Panc1 (cell line): ENCODE measurements around the gene KCNIP3. TPM values are rescaled to one million over a fixed set of nuclear protein-coding genes. Genes with fewer than 3 reads are reported as not detected.

ENCODE experiments used
- ATAC-seq: fragments of 200-7000 bp; cut with Tn5 transposase; 2 replicates; pipeline ENCODE4 v1.9.1; 2020; ENCODE audit warnings: mild to moderate bottlenecking, moderate library complexity
- BruUV-seq: library from RNA; stranded (reverse); fragments of 400-500 nt; replicated peaks from 2 replicates; lab custom pipeline; 2021; lab: Mats Ljungman, UMichigan
- CTCF ChIA-PET: fragments of 300-600 bp; sonication (Branson Sonifier 250); formaldehyde crosslinking; loops from one replicate; lab custom pipeline; 2022; ENCODE audit warnings: antibody characterized with exemption; lab: Charles Lee
- POLR2A ChIA-PET: fragments of 300-600 bp; sonication (Branson Sonifier 250); formaldehyde crosslinking; loops from one replicate; lab custom pipeline; 2022; ENCODE audit warnings: antibody characterized with exemption; lab: Charles Lee
- DNase-seq: peaks from one replicate; pipeline ENCODE4 v3.0.0-alpha.2; 2010; ENCODE audit warnings: low read depth, low spot score
- H3K27ac ChIP-seq: 2 replicates; pipeline ENCODE4 v1.5.1; 2011; ENCODE audit warnings: mild to moderate bottlenecking, low read length, inconsistent platforms
- H3K27me3 ChIP-seq: fragments of 200-500 bp; sonication (Bioruptor generic); 2 replicates; pipeline ENCODE4 v1.6.0; 2014; ENCODE audit warnings: low read length, inconsistent platforms; ENCODE audit not compliant: control insufficient read depth, insufficient read depth
- H3K36me3 ChIP-seq: fragments of 200-500 bp; sonication (Bioruptor generic); 2 replicates; pipeline ENCODE4 v1.5.1; 2014; ENCODE audit warnings: inconsistent platforms, mild to moderate bottlenecking, low read length, moderate library complexity; ENCODE audit not compliant: control insufficient read depth, insufficient read depth
- H3K4me1 ChIP-seq: 2 replicates; pipeline ENCODE4 v1.5.1; 2011; ENCODE audit warnings: inconsistent platforms, mild to moderate bottlenecking, low read length, moderate library complexity; ENCODE audit not compliant: control insufficient read depth, insufficient read depth
- H3K4me3 ChIP-seq, 2 experiments: 2 replicates each; pipeline ENCODE4 v1.5.1; 2011 to 2012; ENCODE audit warnings: low read depth in 2 of 2, low read length in 2 of 2, mild to moderate bottlenecking in 2 of 2, inconsistent platforms in 1 of 2, moderate library complexity in 1 of 2
- H3K9me3 ChIP-seq: fragments of 200-500 bp; sonication (Bioruptor generic); 2 replicates; pipeline ENCODE4 v1.5.1; 2014; ENCODE audit warnings: low read depth, mild to moderate bottlenecking, inconsistent platforms, low read length, moderate library complexity; ENCODE audit not compliant: control insufficient read depth, insufficient read depth
- POLR2AphosphoS5 ChIP-seq: IDR thresholded peaks from 2 replicates; pipeline ENCODE4 v1.6.1; 2012; ENCODE audit warnings: mild to moderate bottlenecking, low read depth, low read length, moderate library complexity
- SIN3A ChIP-seq: IDR thresholded peaks from 2 replicates; pipeline ENCODE4 v1.6.1; 2012; ENCODE audit warnings: low read depth, mild to moderate bottlenecking, low read length, moderate library complexity, borderline replicate concordance; ENCODE audit not compliant: insufficient read depth
- TCF7L2 ChIP-seq: IDR thresholded peaks from 2 replicates; pipeline ENCODE4 v1.6.1; 2011; ENCODE audit warnings: mild to moderate bottlenecking, low read depth, low read length, inconsistent platforms
- in situ Hi-C: cut with HindIII; loops from 2 replicates; pipeline ENCODE4 v1.10.0; 2016; ENCODE audit warnings: low sequenced_read_pairs, low pct_unique_long_range_greater_than_20kb
- intact Hi-C: fragments of 100-400 bp; cut with micrococcal nuclease; formaldehyde crosslinking; loops from one replicate; pipeline ENCODE4 v1.10.0; 2022; ENCODE audit not compliant: unreplicated experiment
- total RNA-seq: library from RNA; stranded (reverse); gene quantifications from one replicate; pipeline ENCODE4 v1.2.1, GENCODE V29; 2021; ENCODE audit not compliant: unreplicated experiment
- TF ChIP-seq, protein P1 (sequence below): fragments of 450-650 bp; IDR thresholded peaks from 2 replicates; pipeline ENCODE4 v1.5.1; 2017; ENCODE audit warnings: mild to moderate bottlenecking
- TF ChIP-seq, protein P2 (sequence below), 2 experiments: IDR thresholded peaks; 2 replicates each; pipeline ENCODE4 v1.6.1; 2011 to 2012; ENCODE audit warnings: low read depth in 2 of 2, control low read depth in 1 of 2, low read length in 1 of 2, mild to moderate bottlenecking in 1 of 2, moderate library complexity in 1 of 2; ENCODE audit not compliant: insufficient read depth in 1 of 2

KCNIP3 gene
- total RNA-seq, 1 experiment from 2014 or later = 17.5 TPM

DNA sequence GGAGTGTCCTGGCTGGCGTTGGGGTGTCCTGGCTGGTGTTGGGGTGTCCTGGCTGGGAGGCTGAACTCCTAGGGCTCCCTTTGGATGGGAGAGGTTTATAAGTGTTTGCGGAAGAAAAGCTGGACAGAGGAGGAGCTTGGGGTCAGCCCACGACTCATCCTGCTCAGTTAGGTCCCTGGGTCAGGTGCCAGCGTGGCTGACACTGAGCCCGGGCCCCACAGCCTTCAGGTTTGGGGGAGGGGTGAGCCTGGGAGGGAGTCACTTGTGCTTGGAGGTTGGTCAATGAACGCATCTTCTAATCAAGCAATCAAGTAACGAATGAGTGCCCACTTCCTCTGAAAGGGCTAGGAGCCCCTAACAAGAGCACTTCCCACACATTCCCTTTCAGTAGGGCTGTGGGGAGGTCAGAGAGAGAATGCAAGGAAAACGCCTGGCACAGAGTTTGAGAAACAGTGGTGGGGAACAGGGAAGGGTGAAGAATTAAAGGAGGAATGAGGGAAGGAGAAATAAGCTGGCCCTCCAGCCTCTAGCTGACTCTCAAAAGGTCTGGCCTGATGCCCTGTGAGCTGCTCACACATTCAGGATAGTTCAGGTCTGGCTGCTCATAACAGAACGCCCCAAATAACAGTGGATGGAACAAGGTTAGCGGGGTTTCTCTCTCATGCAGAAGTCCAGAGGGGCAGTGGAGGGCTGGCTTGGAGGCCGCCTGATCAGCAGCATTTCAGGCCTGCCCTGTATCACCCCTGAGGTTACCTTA is 670 bp downstream of the KCNIP3 start:
- BruUV-seq = no TSS peak
- intact Hi-C loops (no loop called here), in situ Hi-C loops (no loop called here)
- TF ChIP-seq SIN3A = no peak
- no peak for TF ChIP-seq TCF7L2
- TF ChIP-seq, protein P1, sequence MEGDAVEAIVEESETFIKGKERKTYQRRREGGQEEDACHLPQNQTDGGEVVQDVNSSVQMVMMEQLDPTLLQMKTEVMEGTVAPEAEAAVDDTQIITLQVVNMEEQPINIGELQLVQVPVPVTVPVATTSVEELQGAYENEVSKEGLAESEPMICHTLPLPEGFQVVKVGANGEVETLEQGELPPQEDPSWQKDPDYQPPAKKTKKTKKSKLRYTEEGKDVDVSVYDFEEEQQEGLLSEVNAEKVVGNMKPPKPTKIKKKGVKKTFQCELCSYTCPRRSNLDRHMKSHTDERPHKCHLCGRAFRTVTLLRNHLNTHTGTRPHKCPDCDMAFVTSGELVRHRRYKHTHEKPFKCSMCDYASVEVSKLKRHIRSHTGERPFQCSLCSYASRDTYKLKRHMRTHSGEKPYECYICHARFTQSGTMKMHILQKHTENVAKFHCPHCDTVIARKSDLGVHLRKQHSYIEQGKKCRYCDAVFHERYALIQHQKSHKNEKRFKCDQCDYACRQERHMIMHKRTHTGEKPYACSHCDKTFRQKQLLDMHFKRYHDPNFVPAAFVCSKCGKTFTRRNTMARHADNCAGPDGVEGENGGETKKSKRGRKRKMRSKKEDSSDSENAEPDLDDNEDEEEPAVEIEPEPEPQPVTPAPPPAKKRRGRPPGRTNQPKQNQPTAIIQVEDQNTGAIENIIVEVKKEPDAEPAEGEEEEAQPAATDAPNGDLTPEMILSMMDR = no peak
- TF ChIP-seq, protein P2, sequence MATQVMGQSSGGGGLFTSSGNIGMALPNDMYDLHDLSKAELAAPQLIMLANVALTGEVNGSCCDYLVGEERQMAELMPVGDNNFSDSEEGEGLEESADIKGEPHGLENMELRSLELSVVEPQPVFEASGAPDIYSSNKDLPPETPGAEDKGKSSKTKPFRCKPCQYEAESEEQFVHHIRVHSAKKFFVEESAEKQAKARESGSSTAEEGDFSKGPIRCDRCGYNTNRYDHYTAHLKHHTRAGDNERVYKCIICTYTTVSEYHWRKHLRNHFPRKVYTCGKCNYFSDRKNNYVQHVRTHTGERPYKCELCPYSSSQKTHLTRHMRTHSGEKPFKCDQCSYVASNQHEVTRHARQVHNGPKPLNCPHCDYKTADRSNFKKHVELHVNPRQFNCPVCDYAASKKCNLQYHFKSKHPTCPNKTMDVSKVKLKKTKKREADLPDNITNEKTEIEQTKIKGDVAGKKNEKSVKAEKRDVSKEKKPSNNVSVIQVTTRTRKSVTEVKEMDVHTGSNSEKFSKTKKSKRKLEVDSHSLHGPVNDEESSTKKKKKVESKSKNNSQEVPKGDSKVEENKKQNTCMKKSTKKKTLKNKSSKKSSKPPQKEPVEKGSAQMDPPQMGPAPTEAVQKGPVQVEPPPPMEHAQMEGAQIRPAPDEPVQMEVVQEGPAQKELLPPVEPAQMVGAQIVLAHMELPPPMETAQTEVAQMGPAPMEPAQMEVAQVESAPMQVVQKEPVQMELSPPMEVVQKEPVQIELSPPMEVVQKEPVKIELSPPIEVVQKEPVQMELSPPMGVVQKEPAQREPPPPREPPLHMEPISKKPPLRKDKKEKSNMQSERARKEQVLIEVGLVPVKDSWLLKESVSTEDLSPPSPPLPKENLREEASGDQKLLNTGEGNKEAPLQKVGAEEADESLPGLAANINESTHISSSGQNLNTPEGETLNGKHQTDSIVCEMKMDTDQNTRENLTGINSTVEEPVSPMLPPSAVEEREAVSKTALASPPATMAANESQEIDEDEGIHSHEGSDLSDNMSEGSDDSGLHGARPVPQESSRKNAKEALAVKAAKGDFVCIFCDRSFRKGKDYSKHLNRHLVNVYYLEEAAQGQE (IDR thresholded peaks at IDR 0.05; ENCODE audit: insufficient read depth in 1 of 2, low read depth in 2 of 2, low read length in 1 of 2) = no peak
- no peak for TF ChIP-seq POLR2AphosphoS5
- H3K36me3 ChIP-seq = no peaks in the 10 kb centered on the region
- POLR2A ChIA-PET = no interaction called here
- H3K4me3 ChIP-seq = no peak overlapping the region
- H3K4me1 ChIP-seq = no peaks in the 10 kb centered on the region
- CTCF ChIA-PET = no interaction called here
- H3K9me3 ChIP-seq = no peaks in the 10 kb centered on the region
- H3K27ac ChIP-seq = no peak overlapping the region
- H3K27me3 ChIP-seq = no peaks in the 10 kb centered on the region
- DNase-seq = no peak
- ATAC-seq = no peak

DNA sequence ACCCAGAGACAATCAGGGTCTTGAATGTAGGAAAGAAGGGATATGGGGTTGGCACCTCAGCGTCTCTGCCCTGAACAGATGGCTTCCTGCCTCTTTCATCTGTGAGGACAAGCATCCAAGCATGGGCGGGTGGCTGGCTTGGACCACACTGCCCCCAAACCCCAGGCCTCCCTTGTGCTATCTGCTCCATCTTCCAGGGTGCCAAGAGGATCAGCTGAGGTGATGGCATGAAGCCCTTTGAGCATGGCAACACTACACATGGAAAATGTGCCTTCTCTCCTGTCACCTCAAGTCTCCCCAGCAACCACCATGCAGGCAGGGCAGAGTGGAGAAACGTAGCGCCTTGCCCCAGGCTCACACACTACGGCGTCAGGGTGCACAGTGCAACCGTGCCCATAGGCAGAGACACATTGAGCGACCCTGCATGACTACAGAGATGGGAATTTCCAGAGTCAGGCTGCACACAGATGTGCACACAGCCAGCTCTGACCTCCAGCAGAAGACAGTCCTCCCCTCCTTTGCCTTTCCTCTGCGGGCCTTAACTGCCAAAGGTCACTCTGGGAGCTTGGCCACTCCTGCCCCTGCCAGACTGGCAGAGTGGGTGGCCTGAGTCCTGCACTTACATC is 1.5 kb downstream of the KCNIP3 start:
- ChIA-PET CTCF (no interaction called here), POLR2A (interaction anchor here (0.7 kb wide), 1 partner anchor 538 kb away, joined by 3 read pairs; no protein-coding TSS in a partner anchor)
- Histone ChIP-seq H3K4me3 (no peak overlapping the region), H3K36me3 (no peaks in the 10 kb centered on the region), H3K27me3 (no peaks in the 10 kb centered on the region), H3K27ac (no peak overlapping the region), H3K4me1 (no peaks in the 10 kb centered on the region), H3K9me3 (no peaks in the 10 kb centered on the region)
- TF ChIP-seq, protein P1 = no peak
- TF ChIP-seq TCF7L2 = no peak
- no peak for TF ChIP-seq POLR2AphosphoS5
- no peak for TF ChIP-seq SIN3A
- in situ Hi-C loops = no loop called here
- intact Hi-C loops = no loop called here
- no TSS peak for BruUV-seq
- ATAC-seq (no peak), DNase-seq (no peak)
